H1 (cell line): ENCODE measurements around the gene GHRH. TPM values are rescaled to one million over a fixed set of nuclear protein-coding genes. Genes with fewer than 3 reads are reported as not detected.

Experiments
- CTCF ChIA-PET: fragments of 300-600 bp; sonication (Branson Sonifier 250); formaldehyde crosslinking; loops from one replicate; lab custom pipeline; 2021; ENCODE audit not compliant: partially characterized antibody; lab: Charles Lee
- POLR2A ChIA-PET: fragments of 300-600 bp; sonication (Branson Sonifier 250); formaldehyde crosslinking; loops from one replicate; lab custom pipeline; 2021; ENCODE audit warnings: inconsistent platforms; ENCODE audit not compliant: partially characterized antibody; lab: Charles Lee
- DNase-seq, 2 experiments: peaks; one replicate each; pipeline versions ENCODE4 v3.0.0 to v3.0.0-alpha.2; 2010 to 2022; ENCODE audit warnings: low spot score in 2 of 2, low read depth in 1 of 2, mixed read lengths in 1 of 2
- FAIRE-seq: peaks from 2 replicates; lab custom pipeline; 2011; peaks lifted over from hg19 to GRCh38; lab: Jason Lieb, UNC
- H2AFZ ChIP-seq: 2 replicates; pipeline ENCODE4 v1.8.1; 2012; ENCODE audit warnings: low read length, inconsistent platforms
- H2AK5ac ChIP-seq: 2 replicates; pipeline ENCODE4 v1.6.1; 2013; ENCODE audit warnings: low read depth, low read length
- H2BK120ac ChIP-seq: replicated peaks from 2 replicates; pipeline ENCODE3; 2013; ENCODE audit warnings: low read depth, low read length, inconsistent platforms
- H2BK12ac ChIP-seq: 2 replicates; pipeline ENCODE4 v1.6.1; 2013; ENCODE audit warnings: low read depth, low read length
- H2BK15ac ChIP-seq: 2 replicates; pipeline ENCODE4 v1.6.1; 2013; ENCODE audit warnings: low read length
- H2BK20ac ChIP-seq: 2 replicates; pipeline ENCODE4 v1.6.1; 2013; ENCODE audit warnings: low read length
- H2BK5ac ChIP-seq: 2 replicates; pipeline ENCODE4 v1.6.1; 2013; ENCODE audit warnings: low read depth, low read length
- H3K14ac ChIP-seq: 2 replicates; pipeline ENCODE4 v1.6.1; 2013; ENCODE audit warnings: inconsistent platforms; ENCODE audit not compliant: insufficient read length
- H3K18ac ChIP-seq: 2 replicates; pipeline ENCODE4 v1.6.1; 2013; ENCODE audit warnings: low read length; ENCODE audit errors: extremely low read depth
- H3K23ac ChIP-seq: 2 replicates; pipeline ENCODE4 v1.6.1; 2013; ENCODE audit warnings: inconsistent platforms; ENCODE audit not compliant: insufficient read length
- H3K23me2 ChIP-seq: 2 replicates; pipeline ENCODE4 v1.6.1; 2013; ENCODE audit warnings: low read depth, low read length
- H3K27ac ChIP-seq: 2 replicates; pipeline ENCODE4 v1.6.1; 2011; ENCODE audit warnings: low read depth, low read length, inconsistent platforms
- H3K27me3 ChIP-seq, 4 experiments: replicated peaks in 1 of 4; 1 replicate in 1 of 4; 2 replicates in 3 of 4; pipeline versions ENCODE4 v1.6.1 to v1.8.1; 2011 to 2013; ENCODE audit warnings: low read length in 3 of 4, mild to moderate bottlenecking in 3 of 4, inconsistent platforms in 2 of 4, mixed read lengths in 2 of 4, moderate library complexity in 1 of 4; ENCODE audit not compliant: control insufficient read depth in 3 of 4, insufficient read depth in 3 of 4; ENCODE audit errors: extremely low read depth in 1 of 4
- H3K36me3 ChIP-seq, 4 experiments: 2 replicates each; pipeline versions ENCODE4 v1.6.1 to v1.8.1; 2011 to 2013; ENCODE audit warnings: mild to moderate bottlenecking in 4 of 4, low read length in 3 of 4, moderate library complexity in 2 of 4, control low read depth in 1 of 4, inconsistent platforms in 1 of 4; ENCODE audit not compliant: insufficient read depth in 4 of 4, control insufficient read depth in 2 of 4
- H3K4ac ChIP-seq: replicated peaks from 2 replicates; pipeline ENCODE3; 2013; ENCODE audit warnings: low read length, low read depth, mixed read lengths, inconsistent platforms; ENCODE audit not compliant: insufficient read length
- H3K4me1 ChIP-seq, 4 experiments: replicated peaks in 1 of 4; 1 replicate in 1 of 4; 2 replicates in 3 of 4; pipeline versions ENCODE4 v1.6.1 to v1.8.1; 2011 to 2013; ENCODE audit warnings: low read length in 3 of 4, inconsistent platforms in 2 of 4, mixed read lengths in 1 of 4; ENCODE audit not compliant: insufficient read depth in 4 of 4, control insufficient read depth in 3 of 4
- H3K4me2 ChIP-seq, 2 experiments: 2 replicates each; pipeline versions ENCODE4 v1.6.1 to v1.8.1; 2011 to 2013; ENCODE audit warnings: low read depth in 2 of 2, low read length in 2 of 2, control low read depth in 1 of 2, inconsistent platforms in 1 of 2, mild to moderate bottlenecking in 1 of 2; ENCODE audit not compliant: insufficient read depth in 1 of 2
- H3K4me3 ChIP-seq, 4 experiments: fragments of 200-600, 300-600 bp in 1 of 4; sonication (generic), shearing (Covaris generic), sonication (Bioruptor Twin) in 1 of 4; 2 replicates each; pipeline versions ENCODE4 v1.5.1 to v1.8.1; 2011 to 2016; ENCODE audit warnings: low read length in 4 of 4, low read depth in 3 of 4, control low read depth in 2 of 4, inconsistent platforms in 2 of 4, mild to moderate bottlenecking in 2 of 4, mixed read lengths in 1 of 4, moderate library complexity in 1 of 4; ENCODE audit not compliant: insufficient read depth in 2 of 4; ENCODE audit errors: extremely low read depth in 1 of 4
- H3K56ac ChIP-seq: replicated peaks from 2 replicates; pipeline ENCODE3; 2013; ENCODE audit warnings: low read depth, mild to moderate bottlenecking, mixed read lengths, low read length, inconsistent platforms; ENCODE audit not compliant: insufficient read length
- H3K79me1 ChIP-seq: 2 replicates; pipeline ENCODE4 v1.6.1; 2013; ENCODE audit warnings: low read depth, low read length, control low read depth
- H3K79me2 ChIP-seq, 2 experiments: 2 replicates each; pipeline versions ENCODE4 v1.6.1 to v1.8.1; 2012 to 2013; ENCODE audit warnings: low read length in 2 of 2, mild to moderate bottlenecking in 2 of 2, inconsistent platforms in 1 of 2; ENCODE audit not compliant: insufficient read depth in 2 of 2, control insufficient read depth in 1 of 2
- H3K9ac ChIP-seq, 4 experiments: replicated peaks in 1 of 4; 1 replicate in 1 of 4; 2 replicates in 3 of 4; pipeline versions ENCODE4 v1.6.1 to v1.8.1; 2011 to 2013; ENCODE audit warnings: low read depth in 3 of 4, low read length in 3 of 4, control low read depth in 2 of 4, mild to moderate bottlenecking in 2 of 4, moderate library complexity in 2 of 4, inconsistent platforms in 1 of 4; ENCODE audit errors: extremely low read depth in 1 of 4
- H3K9me3 ChIP-seq, 2 experiments: 2 replicates each; pipeline versions ENCODE4 v1.6.1 to v1.8.1; 2012 to 2013; ENCODE audit warnings: mild to moderate bottlenecking in 2 of 2, moderate library complexity in 2 of 2, control low read depth in 1 of 2, inconsistent platforms in 1 of 2, low read depth in 1 of 2, low read length in 1 of 2, mixed read lengths in 1 of 2; ENCODE audit not compliant: insufficient read depth in 2 of 2
- H4K20me1 ChIP-seq, 2 experiments: replicated peaks in 1 of 2; 2 replicates each; pipeline versions ENCODE3 to v1.8.1; 2011 to 2013; ENCODE audit warnings: inconsistent platforms in 2 of 2, low read length in 2 of 2, mild to moderate bottlenecking in 1 of 2; ENCODE audit not compliant: insufficient read depth in 2 of 2, control insufficient read depth in 1 of 2
- H4K5ac ChIP-seq: 2 replicates; pipeline ENCODE4 v1.6.1; 2013; ENCODE audit warnings: low read length, low read depth, mixed read lengths, inconsistent platforms; ENCODE audit not compliant: insufficient read length
- H4K8ac ChIP-seq: 2 replicates; pipeline ENCODE4 v1.8.0; 2013; ENCODE audit warnings: mild to moderate bottlenecking, moderate library complexity, low read length, inconsistent platforms; ENCODE audit not compliant: insufficient read depth; ENCODE audit errors: extremely low read depth
- H4K91ac ChIP-seq: replicated peaks from 2 replicates; pipeline ENCODE3; 2013; ENCODE audit warnings: low read length, mixed read lengths, inconsistent platforms; ENCODE audit not compliant: insufficient read length
- MAFK ChIP-seq: IDR thresholded peaks from 2 replicates; pipeline ENCODE4 v1.6.1; 2012; ENCODE audit warnings: low read depth, mild to moderate bottlenecking, improper control_type of control experiment, low read length
- NANOG ChIP-seq: IDR thresholded peaks from 2 replicates; pipeline ENCODE4 v1.6.1; 2011; ENCODE audit warnings: low read length, low read depth, mild to moderate bottlenecking, inconsistent platforms; ENCODE audit not compliant: insufficient read depth, poor library complexity, severe bottlenecking
- WGBS, 2 experiments: shearing (Covaris generic) in 1 of 2; methylation state at CpG; one replicate each; pipeline versions ENCODE4 v1.1.6 to v1.1.7; 2013 to 2015; ENCODE audit warnings: low lambda C conversion rate in 2 of 2, mixed read lengths in 2 of 2, inconsistent platforms in 1 of 2, low coverage in 1 of 2, missing lambda C conversion rate in 1 of 2; ENCODE audit not compliant: insufficient replicate concordance in 2 of 2, insufficient coverage in 1 of 2, insufficient read length in 1 of 2; ENCODE audit errors: extremely low coverage in 1 of 2, missing lambda C conversion rate in 1 of 2; 5-methylcytosine and 5-hydroxymethylcytosine counted together
- polyA plus RNA-seq, 7 experiments: library from polyadenylated mRNA; depleted of rRNA in 3 of 7; stranded (reverse) in 5 of 7; unstranded in 2 of 7; fragments of >200 nt in 5 of 7; fragments of 200-250 nt in 2 of 7; gene quantifications; 1 replicate in 5 of 7; 2 replicates in 1 of 7; 4 replicates in 1 of 7; pipeline versions ENCODE4 v1.2.1 to v1.2.3, GENCODE V29; 2011 to 2013; ENCODE audit warnings: missing spikeins in 2 of 7, mixed read lengths in 2 of 7
- total RNA-seq: library from RNA; stranded (reverse); fragmentation: NEBNext Ultra II Directional; extraction: Animal tissue kit (Norgen Biotek cat#: 25700); gene quantifications from 2 replicates; pipeline ENCODE4 v1.2.1, GENCODE V29; 2021

GHRH gene
- total and polyA plus RNA-seq, 2 of the 8 experiments (the other 6 are each of a cell fraction or from before 2014, with no cell fraction given): not detected

GRCh38 chr20:37237656-37238055 lies 24.0 kb downstream of the GHRH start:
- DNase-seq: no peak
- no peak overlapping the region for H4K5ac ChIP-seq
- peaks cover 32 to 96% (median 85%) of the 10 kb centered on the region in 4 experiments for H3K36me3 ChIP-seq
- TF ChIP-seq MAFK (no peak), NANOG (no peak)
- H3K4me3 ChIP-seq: no peak overlapping the region
- H3K4ac ChIP-seq: no peak overlapping the region
- H2BK120ac ChIP-seq: no peak overlapping the region
- no peaks in the 10 kb centered on the region for H3K79me2 ChIP-seq
- no peak overlapping the region for H3K27ac ChIP-seq
- no peak overlapping the region for H3K18ac ChIP-seq
- no peaks in the 10 kb centered on the region for H3K9me3 ChIP-seq
- no peak overlapping the region for H2AFZ ChIP-seq
- no peaks in the 10 kb centered on the region for H3K79me1 ChIP-seq
- no peak for FAIRE-seq
- H2BK12ac ChIP-seq: no peak overlapping the region
- H3K23ac ChIP-seq: no peak overlapping the region
- no peaks in the 10 kb centered on the region for H3K4me1 ChIP-seq
- H3K23me2 ChIP-seq: no peaks in the 10 kb centered on the region
- H4K8ac ChIP-seq: no peak overlapping the region
- no peak overlapping the region for H3K56ac ChIP-seq
- no peak overlapping the region for H3K4me2 ChIP-seq
- peaks cover 0 to 2% of the 10 kb centered on the region in 2 experiments for H4K20me1 ChIP-seq
- H3K27me3 ChIP-seq: no peaks in the 10 kb centered on the region
- no peak overlapping the region for H4K91ac ChIP-seq
- H2BK5ac ChIP-seq: no peak overlapping the region
- ChIA-PET CTCF (interaction anchor here (1.0 to 4.3 kb wide), 3 partner anchors 30 to 42 kb away, joined by 3 to 20 read pairs (median 7); no protein-coding TSS in a partner anchor), POLR2A (interaction anchor here (1.7 kb wide), 1 partner anchor 13 kb away, joined by 4 read pairs; no protein-coding TSS in a partner anchor)
- no peak overlapping the region for H3K14ac ChIP-seq
- H3K9ac ChIP-seq: no peak overlapping the region
- no peak overlapping the region for H2AK5ac ChIP-seq
- no peak overlapping the region for H2BK20ac ChIP-seq
- H2BK15ac ChIP-seq: no peak overlapping the region
- WGBS, 2 experiments: 91% methylated on average over 5 of the region's 5 CpGs; no CpG with 5 or more reads in 1 of the 2 experiments
